ENCODE data around the gene EMX2. TPM values are rescaled to one million over a fixed set of nuclear protein-coding genes. Genes with fewer than 3 reads are reported as not detected.

EMX2 gene
- total RNA-seq, 1 donor from 2014 or later = not detected

- Mint-ChIP-seq H3K36me3 (ENCODE audit: low read depth, unreplicated experiment) (peaks cover 4% of the 10 kb centered on the region), H3K27me3 (ENCODE audit: unreplicated experiment) (peaks cover 45% of the 10 kb centered on the region), H3K27ac (ENCODE audit: unreplicated experiment) (no peak overlapping the region), H3K4me1 (ENCODE audit: unreplicated experiment) (peaks cover 11% of the 10 kb centered on the region), H3K9me3 (ENCODE audit: unreplicated experiment) (no peaks in the 10 kb centered on the region), H3K4me3 (ENCODE audit: unreplicated experiment) (no peak overlapping the region)
- no peak for TF ChIP-seq CTCF (IDR thresholded peaks at IDR 0.05; ENCODE audit: unreplicated experiment)
- no peak for DNase-seq (ENCODE audit: low spot score)
Measured at GRCh38 chr10:117552701-117553141, 10.2 kb downstream of the EMX2 start.

- no peak for TF ChIP-seq CTCF (IDR thresholded peaks at IDR 0.05; ENCODE audit: unreplicated experiment)
- H3K4me1 Mint-ChIP-seq (ENCODE audit: unreplicated experiment) = peaks cover 9% of the 10 kb centered on the region
Measured at GRCh38 chr10:117553142-117553814, 10.7 kb downstream of the EMX2 start.

GRCh38 chr10:117553815-117554172, 11.2 kb downstream of the EMX2 start:
- DNase-seq (ENCODE audit: low spot score) = no peak
- Mint-ChIP-seq H3K4me1 (ENCODE audit: unreplicated experiment) (peaks cover 9% of the 10 kb centered on the region), H3K4me3 (ENCODE audit: unreplicated experiment) (no peak overlapping the region), H3K36me3 (ENCODE audit: low read depth, unreplicated experiment) (peaks cover 4% of the 10 kb centered on the region), H3K27ac (ENCODE audit: unreplicated experiment) (no peak overlapping the region), H3K9me3 (ENCODE audit: unreplicated experiment) (no peaks in the 10 kb centered on the region), H3K27me3 (ENCODE audit: unreplicated experiment) (peaks cover 39% of the 10 kb centered on the region)
- no peak for TF ChIP-seq CTCF (IDR thresholded peaks at IDR 0.05; ENCODE audit: unreplicated experiment)

More at GRCh38 chr10:117553142-117553814, 10.7 kb downstream of the EMX2 start:
- H3K27me3 Mint-ChIP-seq (ENCODE audit: unreplicated experiment) = peaks cover 39% of the 10 kb centered on the region
- DNase-seq (ENCODE audit: low spot score) = peak; percentile 20
- no peak overlapping the region for H3K4me3 Mint-ChIP-seq (ENCODE audit: unreplicated experiment)
- no peak overlapping the region for H3K27ac Mint-ChIP-seq (ENCODE audit: unreplicated experiment)
- H3K36me3 Mint-ChIP-seq (ENCODE audit: low read depth, unreplicated experiment) = peaks cover 4% of the 10 kb centered on the region
- no peaks in the 10 kb centered on the region for H3K9me3 Mint-ChIP-seq (ENCODE audit: unreplicated experiment)

- Mint-ChIP-seq H3K9me3 (ENCODE audit: unreplicated experiment) (no peaks in the 10 kb centered on the region), H3K4me3 (ENCODE audit: unreplicated experiment) (no peak overlapping the region), H3K4me1 (ENCODE audit: unreplicated experiment) (peaks cover 9% of the 10 kb centered on the region), H3K36me3 (ENCODE audit: low read depth, unreplicated experiment) (peaks cover 4% of the 10 kb centered on the region), H3K27me3 (ENCODE audit: unreplicated experiment) (peaks cover 39% of the 10 kb centered on the region), H3K27ac (ENCODE audit: unreplicated experiment) (no peak overlapping the region)
- no peak for TF ChIP-seq CTCF (IDR thresholded peaks at IDR 0.05; ENCODE audit: unreplicated experiment)
- DNase-seq (ENCODE audit: low spot score) = no peak
Measured at GRCh38 chr10:117554241-117554814, 11.8 kb downstream of the EMX2 start.

- no peak overlapping the region for H3K27ac Mint-ChIP-seq (ENCODE audit: unreplicated experiment)
- H3K9me3 Mint-ChIP-seq (ENCODE audit: unreplicated experiment) = no peaks in the 10 kb centered on the region
- peaks cover 9% of the 10 kb centered on the region for H3K4me1 Mint-ChIP-seq (ENCODE audit: unreplicated experiment)
- TF ChIP-seq CTCF (IDR thresholded peaks at IDR 0.05; ENCODE audit: unreplicated experiment) = no peak
- no peak for DNase-seq (ENCODE audit: low spot score)
- H3K27me3 Mint-ChIP-seq (ENCODE audit: unreplicated experiment) = peaks cover 37% of the 10 kb centered on the region
- peaks cover 4% of the 10 kb centered on the region for H3K36me3 Mint-ChIP-seq (ENCODE audit: low read depth, unreplicated experiment)
- no peak overlapping the region for H3K4me3 Mint-ChIP-seq (ENCODE audit: unreplicated experiment)
Measured at GRCh38 chr10:117555017-117555416, 12.5 kb downstream of the EMX2 start.
